ENCODE data around the gene WDR47.

Gene WDR47

GRCh38 chr1:109048335-109048734 lies 6.4 kb upstream of the WDR47 start:
- TF ChIP-seq ZBTB7A (IDR thresholded peaks at IDR 0.05; ENCODE audit: low read depth) (no peak), TCF12 (IDR thresholded peaks at IDR 0.05; ENCODE audit: low read depth) (no peak), NFIC (IDR thresholded peaks at IDR 0.05) (no peak), CREB1 (IDR thresholded peaks at IDR 0.05; ENCODE audit: low read depth) (no peak), FOXM1 (IDR thresholded peaks at IDR 0.05; ENCODE audit: borderline replicate concordance, low read depth) (no peak), TAF1 (IDR thresholded peaks at IDR 0.05; ENCODE audit: low read depth) (no peak), YY1 (IDR thresholded peaks at IDR 0.05; ENCODE audit: low read depth) (no peak), TEAD4 (IDR thresholded peaks at IDR 0.05) (no peak), REST (IDR thresholded peaks at IDR 0.05; ENCODE audit: low read depth) (no peak), USF1 (IDR thresholded peaks at IDR 0.05) (no peak)

GRCh38 chr1:109047339-109047738 lies 5.4 kb upstream of the WDR47 start:
- TF ChIP-seq RAD21 (IDR thresholded peaks at IDR 0.05; ENCODE audit: low read depth) (no peak), ZBTB7A (IDR thresholded peaks at IDR 0.05; ENCODE audit: low read depth) (no peak), CREB1 (IDR thresholded peaks at IDR 0.05; ENCODE audit: low read depth) (no peak), EP300 (IDR thresholded peaks at IDR 0.05; ENCODE audit: borderline replicate concordance) (no peak)

GRCh38 chr1:109046671-109047070 lies 4.8 kb upstream of the WDR47 start:
- no peak for TF ChIP-seq FOXM1 (IDR thresholded peaks at IDR 0.05; ENCODE audit: borderline replicate concordance, low read depth)
- TF ChIP-seq NFIC (IDR thresholded peaks at IDR 0.05), result no peak
- TF ChIP-seq EGR1 (IDR thresholded peaks at IDR 0.05), result no peak
- TF ChIP-seq REST (IDR thresholded peaks at IDR 0.05; ENCODE audit: low read depth), result no peak
- no peak for TF ChIP-seq EP300 (IDR thresholded peaks at IDR 0.05; ENCODE audit: borderline replicate concordance)
- TF ChIP-seq ZBTB7A (IDR thresholded peaks at IDR 0.05; ENCODE audit: low read depth), result no peak

- TF ChIP-seq NFIC (IDR thresholded peaks at IDR 0.05) (no peak), RAD21 (IDR thresholded peaks at IDR 0.05; ENCODE audit: low read depth) (no peak), REST (IDR thresholded peaks at IDR 0.05; ENCODE audit: low read depth) (no peak), TEAD4 (IDR thresholded peaks at IDR 0.05) (no peak), ZBTB7A (IDR thresholded peaks at IDR 0.05; ENCODE audit: low read depth) (no peak), EGR1 (IDR thresholded peaks at IDR 0.05) (no peak), CREB1 (IDR thresholded peaks at IDR 0.05; ENCODE audit: low read depth) (no peak), TAF1 (IDR thresholded peaks at IDR 0.05; ENCODE audit: low read depth) (no peak)
These were observed 3.7 kb upstream of the WDR47 start for GRCh38 chr1:109045595-109045994.

GRCh38 chr1:109040989-109041620 lies 797 bp downstream of the WDR47 start:
- TF ChIP-seq MAX (IDR thresholded peaks at IDR 0.05) (no peak), TAF1 (IDR thresholded peaks at IDR 0.05; ENCODE audit: low read depth) (no peak), ZBTB7A (IDR thresholded peaks at IDR 0.05; ENCODE audit: low read depth) (no peak), FOXM1 (IDR thresholded peaks at IDR 0.05; ENCODE audit: borderline replicate concordance, low read depth) (no peak), EP300 (IDR thresholded peaks at IDR 0.05; ENCODE audit: borderline replicate concordance) (no peak), REST (IDR thresholded peaks at IDR 0.05; ENCODE audit: low read depth) (no peak), EGR1 (IDR thresholded peaks at IDR 0.05) (no peak), CREB1 (IDR thresholded peaks at IDR 0.05; ENCODE audit: low read depth) (no peak), CEBPB (IDR thresholded peaks at IDR 0.05) (no peak), RAD21 (IDR thresholded peaks at IDR 0.05; ENCODE audit: low read depth) (no peak), TCF12 (IDR thresholded peaks at IDR 0.05; ENCODE audit: low read depth) (no peak), YY1 (IDR thresholded peaks at IDR 0.05; ENCODE audit: low read depth) (no peak), TEAD4 (IDR thresholded peaks at IDR 0.05) (no peak), USF1 (IDR thresholded peaks at IDR 0.05) (no peak)
